NCI-H1417 treated with DMSO at 0.1 percent for 48 hours (cell line): ENCODE data around the gene CIT.
A peak's percentile ranks its signal among the peaks of the same experiment; 100 is the strongest.
"Not testable (repeated sequence)": the region's sequence is repeated elsewhere in the genome, so short reads cannot be mapped to it uniquely, and the experiment has no call there.

Experiments used
- DNase-seq: peaks from one replicate; lab custom pipeline; 2025; lab: John Stamatoyannopoulos, UW

Gene CIT

DNA sequence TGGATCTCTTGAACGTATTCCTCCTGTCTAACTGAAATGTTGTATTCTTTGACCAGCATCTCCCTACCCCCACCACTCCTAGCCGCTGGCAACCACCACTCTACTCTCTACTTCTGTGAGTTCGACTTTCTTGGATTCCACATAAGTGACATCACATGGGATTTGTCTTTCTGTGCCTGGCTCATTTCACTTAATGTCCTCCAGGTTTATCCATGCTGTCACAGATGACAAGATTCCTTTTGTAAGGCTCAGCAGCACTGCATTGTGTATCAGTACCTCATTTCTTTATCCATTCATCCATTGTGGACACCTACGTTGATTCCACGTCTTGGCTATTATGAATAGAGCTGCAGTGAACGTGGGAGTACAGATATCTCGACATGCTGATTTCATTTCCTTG lies 198.7 kb downstream of the CIT start:
- DNase-seq = no peak

DNA sequence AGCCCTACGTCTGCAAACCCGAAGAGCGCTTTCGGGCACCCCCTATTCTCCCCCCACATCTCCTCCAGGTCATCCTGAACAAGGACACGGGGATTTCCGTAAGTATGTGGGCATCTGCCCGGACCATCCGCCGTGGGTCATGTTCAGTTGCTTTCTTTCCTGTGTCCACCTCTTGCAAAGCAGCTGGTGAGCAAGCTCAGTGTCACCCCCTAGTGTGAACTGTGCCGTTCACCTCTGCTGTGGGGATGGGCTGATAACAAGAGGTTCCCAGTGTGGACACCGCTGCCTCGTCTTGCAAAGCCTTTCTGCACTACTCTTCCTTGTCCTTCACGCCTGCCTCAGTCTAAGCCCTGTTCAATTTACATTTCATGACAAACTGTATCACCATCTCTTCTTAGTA lies 200.5 kb downstream of the CIT start:
- no peak for DNase-seq

DNA sequence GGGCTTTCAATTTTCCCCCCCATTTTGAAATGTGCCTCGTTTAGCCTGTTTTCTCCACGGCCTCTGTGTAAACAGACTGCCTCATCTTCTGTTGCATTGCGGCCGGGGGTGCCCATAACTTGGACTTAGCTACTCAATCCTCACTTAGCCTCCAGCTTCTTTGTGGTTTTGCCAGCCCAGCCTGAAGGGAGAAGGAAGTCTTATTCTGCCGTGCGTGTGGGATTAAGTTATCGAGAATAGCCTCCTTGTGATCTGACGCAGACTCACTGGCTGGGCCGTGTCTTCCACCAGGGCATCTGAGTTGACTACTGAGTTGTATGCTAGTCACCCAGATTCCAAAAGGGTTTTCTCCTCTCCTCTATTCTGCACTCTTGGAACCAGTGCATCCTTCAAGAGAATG lies 201.1 kb downstream of the CIT start:
- no peak for DNase-seq

DNA sequence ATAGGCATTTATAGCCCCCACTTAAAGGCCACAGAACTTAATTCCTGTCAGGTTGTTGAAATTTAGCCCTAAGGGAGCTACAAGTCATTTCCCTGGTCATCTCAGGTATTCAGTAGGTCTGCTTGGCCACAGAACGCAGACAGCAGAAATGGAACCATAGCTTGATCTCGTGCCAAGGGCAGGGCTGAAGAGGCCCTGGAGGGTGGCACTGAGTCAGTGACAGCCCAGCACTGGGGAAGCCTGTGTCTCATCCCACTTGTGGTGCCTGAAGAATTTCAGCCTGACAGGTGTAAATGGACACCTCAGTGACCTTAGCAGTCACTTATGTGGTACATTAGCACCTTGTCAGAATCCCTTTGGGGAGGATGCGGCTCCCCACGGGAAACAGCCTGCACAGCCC lies 202.6 kb downstream of the CIT start:
- DNase-seq = no peak

DNA sequence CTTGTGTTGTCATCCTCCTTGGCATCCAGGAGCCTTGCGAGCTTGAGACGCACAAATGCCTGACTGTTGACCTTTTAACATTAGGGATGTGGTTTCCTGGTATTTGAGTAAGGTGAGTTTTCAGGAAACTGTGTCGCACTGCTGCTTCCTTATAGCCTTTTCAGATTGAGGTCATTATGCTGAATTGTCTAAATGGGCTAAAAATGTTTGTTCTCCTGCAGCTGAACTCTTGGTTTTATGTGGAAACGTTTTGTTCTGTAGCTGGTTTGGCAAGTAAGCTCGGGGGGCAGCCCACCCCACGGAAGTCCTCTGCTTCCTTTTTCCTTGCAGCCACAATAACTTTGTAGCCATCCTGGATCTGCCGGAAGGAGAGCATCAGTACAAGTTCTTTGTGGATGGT lies 203.5 kb downstream of the CIT start:
- DNase-seq = no peak

DNA sequence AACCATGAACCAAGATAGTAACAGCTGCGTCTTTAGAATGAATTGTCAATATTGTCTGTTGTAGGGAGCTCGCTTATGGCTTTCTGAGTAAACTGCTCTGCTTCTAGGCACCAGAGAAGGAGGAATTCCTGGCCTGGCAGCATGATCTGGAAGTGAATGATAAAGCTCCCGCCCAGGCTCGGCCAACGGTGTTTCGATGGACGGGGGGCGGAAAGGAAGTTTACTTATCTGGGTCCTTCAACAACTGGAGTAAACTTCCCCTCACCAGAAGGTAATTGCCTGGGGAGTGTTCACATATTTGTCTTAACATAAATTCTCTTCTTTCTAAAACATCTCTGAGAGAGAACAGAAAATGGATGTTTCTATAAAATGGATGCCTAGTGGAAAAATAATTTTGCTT lies 204.9 kb downstream of the CIT start:
- DNase-seq = no peak

DNA sequence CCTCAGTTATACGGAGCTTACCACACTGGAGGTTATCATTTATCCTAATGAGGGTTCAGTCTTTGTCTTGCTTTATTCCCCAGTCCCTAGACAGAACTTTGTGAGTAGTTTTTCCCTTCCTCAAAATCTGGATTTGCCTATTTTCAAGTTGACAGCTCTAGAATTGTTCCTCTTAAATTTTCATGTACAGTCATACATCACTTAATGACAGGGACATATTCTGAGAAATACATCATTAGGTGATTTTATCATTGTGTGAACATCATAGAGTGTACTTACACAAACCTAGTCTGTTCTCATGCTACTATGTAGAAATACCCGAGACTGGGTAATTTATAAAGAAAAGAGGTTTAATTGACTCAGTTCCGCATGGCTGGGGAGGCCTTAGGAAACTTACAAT lies 206.1 kb downstream of the CIT start:
- DNase-seq = no peak

DNA sequence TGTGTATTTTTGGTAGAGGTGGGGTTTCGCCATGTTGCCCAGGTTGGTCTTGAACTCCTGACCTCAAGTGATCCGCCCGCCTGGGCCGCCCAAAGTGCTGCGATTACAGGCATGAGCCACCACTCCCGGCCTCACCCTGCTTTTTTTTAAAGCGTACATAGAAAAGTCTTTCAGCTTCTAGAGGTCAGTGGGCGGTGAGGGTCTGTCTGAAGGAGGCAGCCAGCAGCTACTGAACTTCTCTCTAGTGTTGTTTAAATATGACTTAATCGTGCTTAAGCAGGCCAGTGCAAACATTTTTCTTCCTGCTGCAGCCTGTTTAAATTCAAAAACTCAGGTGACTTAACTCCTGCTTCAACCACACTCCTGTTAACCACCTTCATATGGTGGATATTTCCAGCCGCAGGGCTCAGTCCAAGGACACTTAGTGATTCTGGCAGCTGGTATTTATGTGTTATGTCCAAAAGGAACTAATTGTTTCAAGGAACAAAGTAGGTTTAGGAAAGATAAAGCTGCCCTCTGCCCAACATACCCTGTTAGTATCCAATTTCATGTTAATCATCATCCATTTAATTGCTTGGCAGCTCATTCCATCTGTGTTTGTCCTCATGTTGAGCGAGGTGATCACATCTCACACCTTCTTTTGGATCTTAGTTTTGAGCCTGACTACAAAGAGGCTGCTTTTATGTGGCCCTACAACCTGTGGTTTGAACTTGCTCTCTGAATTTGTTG lies 207.2 kb downstream of the CIT start:
- DNase-seq = no peak

DNA sequence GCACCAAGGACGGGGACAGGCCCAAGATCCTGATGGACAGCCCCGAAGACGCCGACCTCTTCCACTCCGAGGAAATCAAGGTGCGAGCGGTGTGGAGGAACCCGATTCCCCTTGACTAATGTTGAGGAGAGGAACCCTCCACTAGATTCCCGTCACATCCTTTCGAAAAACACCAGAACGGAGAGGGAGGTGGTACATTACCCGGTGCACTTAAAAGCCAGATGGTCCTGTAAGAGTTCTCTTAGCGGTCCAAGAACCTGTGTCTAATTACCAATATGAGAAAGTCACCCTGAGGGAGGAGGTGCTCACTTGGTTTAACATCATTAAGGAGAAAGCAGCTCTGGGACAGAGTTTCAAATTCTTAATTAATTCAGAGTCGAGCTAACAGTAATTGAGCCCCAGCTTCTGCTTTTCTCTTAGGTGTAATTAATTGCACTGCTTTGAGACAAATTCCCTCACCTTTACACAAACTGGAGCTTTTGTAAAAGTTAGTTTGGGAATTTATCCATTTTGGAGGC lies 208.7 kb downstream of the CIT start:
- DNase-seq = no peak

DNA sequence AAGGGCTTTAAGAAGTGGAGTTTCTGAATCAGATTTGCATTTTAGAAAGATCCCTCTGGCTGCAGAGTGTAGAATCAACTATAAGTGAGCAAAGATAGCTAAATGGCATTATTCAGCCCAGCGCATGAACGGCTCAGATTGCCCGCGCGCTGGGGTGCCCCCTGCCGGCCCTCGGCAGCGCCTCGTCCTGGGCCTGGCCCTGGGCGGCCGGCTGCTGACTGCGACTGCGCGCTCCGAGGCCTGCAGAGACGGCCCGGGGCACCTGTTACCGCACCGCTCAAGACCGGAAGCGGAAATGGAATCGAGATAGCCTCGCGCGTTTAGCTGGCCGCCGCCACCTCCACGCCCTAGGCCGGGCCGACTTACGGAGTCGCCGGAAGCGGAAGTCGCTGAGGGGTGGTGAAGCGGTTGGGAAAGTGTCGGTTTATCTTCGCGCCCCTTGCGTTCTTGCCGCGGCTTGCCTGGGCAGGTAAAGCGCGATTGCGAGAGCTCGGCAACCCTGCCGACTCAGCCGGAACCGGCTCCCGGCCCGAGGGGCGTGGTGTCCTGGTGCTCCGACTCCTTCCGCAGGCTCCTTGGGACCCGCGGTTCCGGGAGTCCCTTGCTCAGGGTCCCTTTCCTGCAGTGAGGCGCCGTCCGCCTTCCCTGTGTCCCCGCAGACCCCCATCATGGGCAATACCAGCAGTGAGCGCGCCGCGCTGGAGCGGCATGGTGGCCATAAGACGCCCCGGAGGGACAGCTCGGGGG lies 209.4 kb downstream of the CIT start, which contains the start of gene PRKAB1:
TSS of gene PRKAB1 (plus strand) at position 557 of the 747 bp plus-strand sequence. CDS start at position 669, 112 bp downstream.
- DNase-seq = peak; percentile 89

DNA sequence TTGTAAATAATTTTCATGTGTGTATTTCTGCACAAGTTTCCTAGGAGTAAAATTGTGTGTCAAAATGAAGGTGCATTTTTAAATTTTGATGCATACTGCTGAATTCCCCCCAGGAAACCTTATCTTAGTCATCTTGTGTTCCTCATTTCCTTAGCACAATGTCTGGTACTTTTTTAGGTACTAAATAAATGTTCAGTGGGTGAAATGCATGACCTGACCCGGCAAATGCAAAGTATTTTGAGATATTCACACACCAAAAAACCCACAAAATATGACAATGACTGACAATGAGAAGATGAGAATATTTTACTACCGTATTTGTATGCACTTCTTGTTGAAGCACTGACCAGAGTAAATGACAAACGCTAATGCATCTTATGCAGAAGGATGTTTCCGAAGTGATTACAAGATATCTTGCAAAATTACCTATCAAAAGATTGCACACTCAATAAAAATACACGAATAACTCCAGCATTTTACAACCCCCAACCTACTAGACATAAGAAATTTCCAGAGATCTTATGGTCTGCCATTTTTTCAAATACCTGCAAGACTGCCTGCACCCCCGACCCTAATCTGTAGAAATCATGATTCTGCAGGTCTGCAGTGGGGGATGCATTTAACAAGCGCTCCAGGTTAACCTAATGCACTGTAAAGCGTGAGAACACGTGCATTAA lies 210.1 kb downstream of the CIT start:
- DNase-seq = no peak

DNA sequence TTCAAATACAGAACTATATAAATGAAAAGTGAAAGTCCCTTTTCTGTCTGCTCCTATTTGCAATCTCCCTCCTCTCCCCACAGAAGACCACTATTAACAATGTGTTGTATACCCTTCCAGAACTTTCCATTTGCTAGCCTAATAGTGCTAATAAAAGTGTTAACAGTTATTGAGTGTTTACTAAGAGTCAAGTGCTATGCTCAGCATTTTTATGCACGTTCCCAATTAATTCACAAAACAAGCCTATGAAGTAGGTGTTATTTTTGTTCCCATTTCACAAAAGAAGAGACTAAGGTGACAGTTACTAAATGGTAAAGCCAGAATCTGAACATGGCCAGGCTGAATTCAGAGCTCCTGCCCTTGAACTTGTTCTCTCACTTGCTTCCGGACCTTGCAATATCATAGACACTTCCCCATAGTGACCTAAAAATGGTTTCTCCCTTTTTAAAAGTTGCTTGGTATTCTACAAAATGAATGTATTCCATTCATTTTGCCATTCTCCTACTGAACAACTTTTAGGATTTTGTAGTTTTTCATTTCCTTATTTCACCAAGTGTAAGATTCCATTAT lies 210.8 kb downstream of the CIT start:
- DNase-seq = no peak

DNA sequence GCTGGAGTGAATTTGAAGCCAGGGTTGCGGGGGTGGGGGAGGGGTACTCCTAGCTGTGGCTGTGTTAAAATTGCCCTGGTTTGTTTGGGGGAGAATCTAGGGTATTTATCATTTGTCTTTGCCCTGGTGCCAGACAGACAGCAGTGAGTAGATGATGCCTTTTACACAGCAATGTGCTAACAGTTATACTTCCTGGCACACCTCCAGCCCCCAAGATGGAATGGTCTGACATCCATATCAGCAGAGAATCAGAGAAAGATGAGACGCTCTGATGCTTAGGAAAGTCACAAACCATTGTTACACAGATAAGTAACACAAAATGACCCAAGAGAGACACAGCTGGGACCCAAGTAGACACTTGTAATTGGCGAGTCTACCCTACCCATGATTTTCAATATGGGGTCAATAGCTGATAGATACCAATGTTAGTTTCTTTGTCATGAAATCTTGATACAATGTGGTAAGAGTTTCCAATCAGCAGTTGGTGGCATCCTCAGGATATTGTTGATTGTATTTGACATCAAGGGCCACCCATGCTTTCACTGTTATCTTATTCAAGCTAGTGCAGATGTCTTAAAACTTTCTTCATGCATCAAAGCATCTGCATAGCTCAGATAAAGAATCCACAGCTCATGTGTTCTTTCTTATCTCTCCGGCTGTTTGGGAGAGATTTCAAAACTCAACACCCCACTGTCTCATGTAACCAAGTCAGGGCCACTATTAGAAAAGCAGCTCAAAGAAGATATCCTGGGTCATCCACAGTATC lies 211.8 kb downstream of the CIT start:
- DNase-seq = no peak

DNA sequence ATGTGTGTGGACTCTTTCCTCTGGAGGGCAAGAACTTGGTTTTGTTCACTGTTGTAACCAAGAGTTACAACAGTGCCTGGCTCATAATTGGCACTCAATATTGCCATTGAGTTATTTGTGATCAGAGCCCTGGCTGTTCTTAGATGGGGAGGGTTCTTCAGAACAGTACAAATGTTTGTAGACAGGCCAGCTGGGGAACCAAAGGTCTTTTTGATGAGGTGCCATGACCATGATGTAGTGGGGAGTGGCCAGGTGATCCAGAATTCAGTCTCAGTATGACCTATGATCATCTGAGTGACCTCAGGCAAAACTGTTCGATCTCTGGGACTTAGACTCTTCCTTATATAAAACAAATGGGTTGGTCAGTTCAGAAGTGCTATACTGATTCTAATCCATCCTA lies 212.5 kb downstream of the CIT start:
- DNase-seq = no peak

DNA sequence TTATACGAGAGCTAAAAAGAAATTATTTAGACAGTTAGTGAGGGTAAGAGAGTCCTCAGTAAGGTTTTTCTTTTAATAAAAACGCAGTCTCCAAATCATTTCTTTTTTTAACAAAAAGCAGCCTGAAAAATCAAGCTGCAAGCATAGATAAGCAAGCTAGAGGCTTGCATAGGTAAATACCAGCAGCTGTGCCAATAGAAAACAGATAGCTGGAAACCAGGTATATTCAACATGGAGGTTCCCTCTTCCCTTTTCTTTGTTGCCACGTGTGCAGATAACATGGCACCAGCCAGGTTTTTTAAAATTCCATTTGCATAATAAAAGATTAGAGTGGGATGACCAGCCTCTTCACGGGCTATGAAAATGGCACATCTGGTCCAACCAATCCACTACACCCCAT lies 215.2 kb downstream of the CIT start:
- no peak for DNase-seq

DNA sequence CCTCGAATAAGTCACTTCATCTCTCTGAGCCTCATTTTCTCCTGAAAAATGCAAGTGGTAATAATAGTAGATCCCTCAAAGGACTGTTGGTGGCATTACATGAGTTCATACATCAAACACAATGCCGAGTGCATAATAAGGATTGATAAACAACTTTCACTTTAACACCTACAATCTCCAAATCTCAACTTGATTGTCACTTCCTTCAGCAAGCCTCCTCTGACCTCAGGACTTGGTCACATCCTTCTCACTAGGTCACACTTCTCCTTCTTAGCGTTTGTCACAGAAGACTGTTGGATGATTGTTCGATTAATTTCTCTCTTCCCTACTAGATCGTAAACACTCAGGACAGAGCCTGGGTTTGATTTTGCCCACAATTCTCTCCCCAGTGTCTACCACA lies 217.0 kb downstream of the CIT start:
- DNase-seq = no peak

DNA sequence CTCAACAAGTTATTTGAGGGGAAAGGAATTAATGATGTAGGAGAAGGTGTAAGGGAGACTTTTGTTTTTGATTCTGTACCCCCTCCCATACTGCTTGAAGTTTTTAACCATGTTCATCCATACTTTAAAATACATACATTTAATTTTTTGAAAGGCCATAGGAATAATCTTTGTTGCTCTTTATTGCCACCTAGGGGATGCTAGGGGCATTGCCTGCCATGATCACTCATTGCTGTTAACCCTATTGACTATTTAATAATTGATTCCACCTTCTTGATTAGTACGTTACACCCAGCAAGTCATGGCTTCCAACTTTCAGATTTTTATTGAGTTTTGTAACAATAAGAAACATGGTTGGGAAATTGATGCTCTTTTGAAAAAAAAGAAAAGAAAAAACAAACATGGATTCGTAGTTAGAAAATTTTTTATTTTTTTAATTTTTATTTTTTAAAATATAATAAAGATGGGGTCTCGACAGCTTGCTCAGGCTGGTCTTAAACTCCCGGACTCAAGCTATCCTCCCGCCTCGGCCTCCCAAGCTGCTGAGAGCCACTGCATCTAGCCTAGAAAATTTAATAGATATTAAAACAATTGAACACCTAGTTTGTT lies 217.7 kb downstream of the CIT start:
- DNase-seq = peak; percentile 16

DNA sequence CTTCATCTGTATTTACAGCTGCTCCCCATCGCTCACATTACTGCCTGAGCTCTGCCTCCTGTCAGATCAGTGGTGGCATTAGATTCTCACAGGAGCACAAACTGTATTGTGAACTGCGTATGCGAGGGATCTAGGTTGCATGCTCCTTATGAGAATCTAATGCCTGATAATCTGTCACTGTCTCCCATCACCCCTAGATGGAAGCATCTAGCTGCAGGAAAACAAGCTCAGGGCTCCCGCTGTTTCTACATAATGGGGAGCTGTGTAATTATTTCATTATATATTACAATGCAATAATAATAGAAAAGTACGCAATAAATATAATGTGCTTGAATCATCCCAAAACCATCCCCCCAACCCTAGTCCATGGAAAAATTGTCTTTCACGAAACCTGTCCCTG lies 219.0 kb downstream of the CIT start:
- not testable (repeated sequence) for DNase-seq

DNA sequence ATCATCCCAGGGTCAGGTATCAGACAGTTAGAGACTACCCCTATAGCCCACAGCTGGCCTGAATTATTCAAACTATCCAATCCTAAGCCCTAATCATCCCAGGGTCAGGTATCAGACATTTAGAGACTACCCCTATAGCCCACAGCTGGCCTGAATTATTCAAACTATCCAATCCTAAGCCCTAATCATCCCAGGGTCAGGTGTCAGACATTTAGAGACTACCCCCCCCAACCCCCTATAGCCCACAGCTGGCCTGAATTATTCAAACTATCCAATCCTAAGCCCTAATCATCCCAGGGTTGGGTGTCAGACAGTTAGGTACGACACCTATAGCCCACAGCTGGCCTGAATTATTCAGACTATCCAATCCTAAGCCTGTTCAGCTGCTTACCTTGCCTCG lies 220.1 kb downstream of the CIT start:
- not testable (repeated sequence) for DNase-seq

DNA sequence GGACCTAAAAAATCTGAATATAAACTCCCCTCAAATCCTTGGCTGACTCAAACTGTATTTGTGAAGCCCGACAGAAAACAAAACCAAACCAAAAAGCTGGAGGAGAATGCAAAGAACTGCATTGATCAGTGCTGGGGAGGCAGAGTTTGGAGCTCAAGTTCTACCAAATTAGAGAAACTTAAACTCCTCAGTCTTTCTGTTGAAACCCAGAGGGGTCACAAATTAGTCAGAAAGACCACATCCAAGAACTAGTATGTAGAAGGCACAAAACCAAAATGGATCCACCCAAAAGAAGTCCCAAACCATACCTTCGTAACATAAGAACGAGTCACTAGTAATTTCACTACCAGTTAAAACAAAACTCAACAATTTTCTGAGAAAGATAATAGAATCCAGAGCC lies 224.5 kb downstream of the CIT start:
- DNase-seq = no peak

DNA sequence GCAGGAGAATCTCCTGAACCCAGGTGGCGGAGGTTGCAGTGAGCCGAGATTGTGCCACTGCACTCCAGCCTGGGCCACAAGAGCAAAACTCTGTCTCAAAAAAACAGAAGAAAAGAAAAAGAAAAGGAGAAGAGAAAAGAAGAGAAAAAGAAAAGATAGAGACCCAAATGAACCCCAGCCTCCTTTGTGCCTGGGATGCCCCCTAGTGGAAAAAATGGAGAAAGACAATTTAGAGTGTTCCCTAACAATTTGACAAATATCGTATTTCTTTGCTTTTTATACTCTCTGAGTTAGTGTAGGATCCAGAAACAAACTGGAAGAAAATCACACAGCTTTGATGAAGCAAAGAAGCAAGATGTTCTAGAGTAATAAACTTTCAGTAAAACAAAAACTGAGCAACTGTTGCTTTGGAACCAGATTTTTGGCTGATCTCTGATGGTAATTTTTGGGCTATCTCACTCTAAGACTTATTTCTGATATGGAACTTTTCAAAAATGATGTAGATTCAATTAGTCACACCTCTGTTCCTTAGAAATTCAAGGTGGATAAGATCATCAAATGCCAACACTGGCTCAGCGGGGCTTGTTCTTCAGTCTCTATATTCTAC lies 227.8 kb downstream of the CIT start:
- DNase-seq = no peak
